Stimulated activated CD8-positive, alpha-beta memory T cell treated with anti-CD3 and anti-CD28 coated beads, Interleukin-7, amount 100 ng/mL, for 1 hour (primary cell): ENCODE results near the gene CD44.

ENCODE experiments used
- DNase-seq, 2 donors: peaks; one replicate each; pipeline ENCODE4 v3.0.0-alpha.2; 2020; ENCODE audit warnings: low read depth in 2 of 2

CD44 gene

DNA sequence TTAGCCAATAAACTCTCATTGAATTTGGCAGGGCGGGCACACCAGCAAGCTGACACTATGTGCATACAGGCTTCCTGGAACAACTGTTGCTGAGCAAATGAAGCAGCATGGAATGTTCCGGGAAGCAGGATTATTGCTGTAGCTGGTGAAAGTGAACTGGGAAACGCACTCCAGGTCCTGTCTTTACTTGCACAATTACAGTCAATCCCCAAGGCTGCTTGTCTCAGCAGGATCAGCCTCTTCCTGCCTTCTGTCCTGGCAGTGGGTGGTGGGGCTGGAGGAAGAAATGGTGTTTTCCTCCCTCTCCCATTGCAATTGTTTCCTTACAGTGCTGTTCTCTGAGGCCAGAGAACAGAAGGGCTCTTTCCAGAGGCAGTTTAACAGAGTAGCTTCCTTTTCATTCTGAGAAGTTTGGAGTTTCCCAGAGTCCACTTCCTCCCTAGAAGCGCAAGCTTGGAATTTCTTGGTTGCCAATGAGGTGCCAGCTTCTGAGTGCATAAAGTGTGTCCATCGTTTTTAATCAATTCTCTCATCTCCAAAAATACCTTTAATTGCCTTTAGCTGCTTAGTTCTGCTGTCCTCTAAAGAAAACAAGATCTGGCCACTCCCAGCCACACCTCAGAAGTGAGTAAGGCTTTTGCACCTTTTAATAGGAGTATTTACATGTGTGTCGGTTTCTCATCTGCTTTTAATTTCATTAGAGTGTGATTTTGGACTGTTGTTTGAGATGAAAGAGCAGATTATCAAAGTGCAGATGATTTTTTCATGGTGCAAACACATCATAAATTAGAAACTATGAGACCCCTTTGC lies 19.9 kb downstream of the CD44 start:
- no peak for DNase-seq

DNA sequence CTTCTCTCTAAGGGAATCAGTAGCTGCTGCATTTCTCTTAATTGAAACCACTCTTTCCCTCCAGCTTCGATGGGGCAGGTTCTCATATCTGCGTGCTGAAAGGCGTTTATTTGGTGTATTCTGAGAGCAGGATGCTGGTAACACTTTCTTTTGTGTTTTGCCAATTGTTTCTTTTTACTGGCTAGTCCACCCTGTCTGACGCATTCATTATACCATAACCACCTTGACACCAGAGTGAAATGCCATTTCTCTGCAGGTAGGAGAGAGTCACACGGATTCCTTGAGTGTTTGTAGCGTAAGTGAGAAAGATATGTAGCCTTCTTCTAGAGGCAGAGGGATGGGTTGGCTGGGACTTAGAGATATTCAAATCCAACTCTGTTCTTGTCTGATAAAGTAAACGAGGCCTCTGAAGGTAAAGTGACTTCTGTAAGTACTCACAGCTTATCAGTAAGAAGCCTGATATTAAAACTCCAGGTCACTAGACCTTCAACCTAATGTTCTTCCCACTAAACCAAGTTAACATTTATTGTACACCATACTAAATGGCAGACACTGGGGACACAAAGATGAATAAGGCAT lies 21.4 kb downstream of the CD44 start:
- no peak for DNase-seq

DNA sequence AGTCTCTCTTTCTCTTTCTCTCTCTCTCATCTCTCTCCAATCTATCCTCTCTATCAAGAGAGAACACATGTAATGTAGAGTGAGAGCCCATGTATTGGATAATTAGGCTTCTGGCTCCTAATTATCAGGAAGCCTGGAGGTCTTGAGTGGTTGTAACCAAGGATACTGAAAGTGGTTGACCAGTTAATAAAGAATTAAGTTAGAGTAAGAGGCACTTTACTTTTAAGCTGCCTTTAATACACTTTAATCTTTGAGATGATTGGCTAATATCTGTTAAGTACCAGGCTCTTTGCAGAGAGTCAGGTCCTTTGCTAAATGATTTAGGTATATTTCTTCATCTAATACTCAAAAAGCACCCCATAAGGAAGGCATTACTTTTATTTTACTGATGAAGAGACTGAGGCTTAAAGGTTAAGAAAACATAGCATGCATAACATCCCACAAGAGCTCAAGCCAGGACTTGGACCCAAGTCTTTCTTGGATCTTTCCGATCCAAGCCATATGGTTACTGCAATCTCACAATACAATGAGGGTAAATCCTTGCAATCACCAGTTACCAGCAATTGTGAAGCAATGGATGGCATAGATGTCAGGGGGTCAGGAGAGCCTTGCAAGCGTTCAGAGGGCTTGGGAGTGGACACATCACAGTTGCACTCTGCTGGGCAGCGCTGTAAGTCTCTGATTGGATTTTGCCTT lies 22.1 kb downstream of the CD44 start:
- no peak for DNase-seq

DNA sequence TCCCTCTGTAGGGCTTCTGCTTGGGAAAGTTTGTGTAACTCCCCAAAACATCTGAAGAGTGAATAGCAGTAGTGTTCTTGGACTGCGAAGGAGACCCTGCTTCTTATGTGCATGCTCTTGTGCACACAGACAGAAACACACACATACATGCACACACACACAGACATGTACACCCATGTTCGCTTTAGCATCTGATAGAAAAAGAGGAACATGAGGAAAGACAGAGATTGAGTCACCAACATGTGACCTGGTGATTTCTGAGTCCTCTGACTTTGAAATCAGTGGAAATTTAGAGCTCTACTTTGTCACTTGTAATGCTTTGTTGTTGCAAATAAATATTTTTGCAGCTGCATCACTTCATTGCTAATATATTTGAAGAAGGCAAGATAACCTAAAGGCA lies 23.8 kb downstream of the CD44 start:
- no peak for DNase-seq

DNA sequence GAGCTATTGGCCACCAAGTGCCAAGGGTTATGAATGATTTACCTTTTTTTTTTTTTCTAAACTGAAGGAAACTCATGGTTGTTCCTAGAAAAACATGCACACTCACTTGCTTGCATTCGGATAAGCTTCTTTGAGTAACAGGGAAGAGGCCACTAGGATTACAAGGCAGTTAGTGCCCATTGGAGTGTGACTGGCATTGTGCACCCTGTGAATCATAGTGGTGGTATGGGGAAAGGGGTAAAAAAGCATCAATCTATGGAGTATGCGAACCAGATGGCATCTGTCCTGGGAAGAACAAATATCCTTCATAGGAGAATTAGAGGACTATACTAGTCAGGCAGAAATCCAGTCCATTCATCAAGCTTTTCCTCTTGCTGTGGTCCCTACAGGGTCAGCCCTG lies 24.2 kb downstream of the CD44 start:
- DNase-seq: no peak

DNA sequence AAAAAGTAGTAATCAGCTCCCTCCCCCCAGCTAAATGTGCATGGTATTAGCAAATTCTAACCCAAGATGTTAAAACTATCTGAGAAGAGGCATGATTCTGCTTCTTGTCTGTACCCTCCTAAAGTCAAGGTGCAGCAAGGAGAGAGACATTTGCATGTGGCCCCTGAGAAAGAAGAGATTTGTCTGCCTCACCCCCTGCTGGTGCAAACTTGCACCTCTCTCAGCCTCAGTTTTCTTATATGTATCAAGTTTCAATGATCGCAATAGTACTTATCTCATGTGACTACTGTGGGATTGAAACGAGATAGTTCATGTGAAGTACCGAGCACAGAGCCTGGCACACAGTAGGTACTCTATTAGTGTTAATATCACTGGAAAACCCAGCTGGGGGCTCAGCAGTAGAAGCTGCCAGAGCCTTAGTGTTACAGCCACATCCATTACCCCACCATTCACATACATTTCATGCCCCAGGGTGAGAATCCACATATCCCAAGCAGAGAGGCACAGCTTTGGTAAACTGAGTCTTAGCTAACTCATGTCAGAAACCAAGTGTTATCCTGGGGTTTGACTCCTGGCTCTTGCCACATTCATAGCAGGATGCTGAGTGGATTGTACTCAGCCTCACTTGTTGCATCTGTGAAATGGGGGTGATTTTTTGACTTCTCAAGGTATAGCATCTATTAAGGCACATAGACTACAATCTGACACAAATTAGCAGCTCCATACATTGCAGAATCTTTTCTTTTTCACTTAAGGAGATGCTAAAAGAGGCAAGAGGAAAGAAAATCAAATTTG lies 24.9 kb downstream of the CD44 start:
- no peak for DNase-seq

DNA sequence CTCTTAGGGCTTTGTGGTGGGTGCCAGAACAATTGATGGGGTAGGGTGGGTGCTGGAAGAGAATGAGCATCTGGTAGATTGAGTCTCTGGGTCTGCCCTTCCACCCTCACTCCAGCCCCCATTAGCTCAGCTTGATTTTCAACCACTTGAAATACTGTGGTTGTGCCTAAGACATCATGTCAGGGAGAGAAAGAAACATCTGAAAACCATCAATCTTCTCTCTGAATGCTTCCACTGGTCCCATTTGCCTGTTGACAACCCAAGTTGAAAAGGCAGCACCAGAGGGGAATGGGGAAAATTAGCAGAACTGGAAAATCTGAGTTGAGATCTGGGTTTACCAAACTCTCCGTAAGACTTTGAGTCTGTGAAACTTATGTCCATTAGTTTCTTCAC lies 26.1 kb downstream of the CD44 start:
- DNase-seq: no peak

DNA sequence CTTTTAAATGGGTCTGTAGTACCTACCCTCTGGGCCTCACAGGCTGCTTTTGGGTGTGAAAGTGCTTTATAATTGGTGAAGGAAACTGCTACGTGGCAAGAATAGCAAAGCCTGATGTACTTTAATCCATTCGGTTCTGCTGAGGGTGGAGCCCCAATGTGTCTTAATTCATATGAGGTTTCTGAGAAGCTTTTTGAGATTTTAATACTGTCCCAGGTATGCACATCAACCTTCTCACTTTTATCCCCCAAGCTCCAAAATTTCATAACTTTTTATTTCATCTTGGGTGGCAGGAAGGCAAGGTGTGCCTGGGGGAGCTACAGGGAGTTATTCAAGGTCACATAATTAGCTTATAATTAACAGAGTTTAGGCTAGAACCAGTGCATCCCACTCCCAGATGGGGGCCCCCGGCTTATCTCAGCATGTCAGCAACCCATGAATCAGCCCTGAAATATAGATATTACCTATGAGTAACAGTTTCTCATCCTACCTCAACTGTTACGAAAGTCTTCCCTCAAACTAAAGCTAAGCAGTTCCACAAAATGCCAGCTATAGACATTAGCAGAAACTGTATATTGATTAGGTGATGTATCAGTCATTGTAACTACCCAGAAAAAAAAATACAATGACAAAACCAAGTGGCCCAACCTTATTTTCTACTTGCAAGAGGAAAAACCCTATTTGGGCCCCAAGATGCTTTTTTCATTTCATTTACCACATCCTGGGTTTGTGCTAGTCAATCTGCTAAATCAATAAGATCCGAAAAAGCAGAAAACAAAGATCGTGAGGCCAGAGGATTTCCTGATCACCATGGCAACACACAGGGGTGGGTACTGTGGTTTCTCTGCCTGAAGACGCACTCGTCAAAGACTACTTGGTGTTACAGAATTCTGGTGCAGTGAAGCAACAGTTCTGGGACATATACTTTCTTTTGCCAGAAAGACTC lies 26.7 kb downstream of the CD44 start:
- peak; percentile 55 to 73 for DNase-seq

DNA sequence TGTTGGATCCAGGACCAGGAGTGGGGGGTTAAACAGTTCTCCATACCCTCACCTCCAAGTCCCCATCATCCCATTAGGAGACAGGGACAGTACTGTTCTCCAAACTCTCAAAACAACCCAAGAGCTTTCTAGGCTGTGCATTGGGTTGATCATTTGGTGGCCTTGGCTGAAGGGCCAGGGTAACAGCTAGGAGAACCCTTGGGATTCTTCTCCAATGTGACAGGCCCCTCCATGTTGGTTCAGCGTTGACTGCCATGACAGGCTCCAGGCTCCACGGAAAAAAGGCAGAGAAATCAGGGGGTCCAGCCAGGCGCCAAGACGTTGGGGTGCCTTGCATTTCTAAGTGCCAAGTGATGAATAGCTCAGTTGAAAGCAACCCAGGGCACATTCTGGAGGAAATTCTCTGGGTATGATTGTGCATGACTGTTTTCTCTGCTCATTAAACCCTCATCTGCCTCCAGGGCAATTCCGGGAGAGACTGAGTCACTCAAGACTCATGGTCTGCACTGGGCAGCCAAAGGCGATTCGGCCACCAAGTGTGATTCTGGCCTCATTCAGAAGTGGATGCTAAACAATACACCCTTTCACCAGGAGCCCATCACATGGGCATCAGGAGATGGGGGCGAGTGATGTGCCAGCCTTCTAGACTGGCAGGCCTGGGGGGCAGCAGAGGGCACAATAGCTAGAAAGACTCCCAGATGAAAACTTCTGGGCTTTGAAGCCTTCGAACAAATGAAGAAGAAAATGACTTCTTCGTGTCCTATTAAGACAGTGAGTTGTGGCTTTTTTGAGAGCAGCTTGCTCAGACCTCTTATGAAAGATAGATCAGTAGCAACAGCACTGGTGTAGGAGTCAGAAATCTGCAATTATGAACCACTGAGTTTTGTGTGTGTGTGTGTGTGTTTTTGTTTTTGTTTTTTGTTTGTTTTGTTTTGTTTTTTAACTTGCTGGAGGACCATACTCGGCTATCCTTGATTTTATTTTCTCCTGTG lies 27.7 kb downstream of the CD44 start:
- no peak for DNase-seq

DNA sequence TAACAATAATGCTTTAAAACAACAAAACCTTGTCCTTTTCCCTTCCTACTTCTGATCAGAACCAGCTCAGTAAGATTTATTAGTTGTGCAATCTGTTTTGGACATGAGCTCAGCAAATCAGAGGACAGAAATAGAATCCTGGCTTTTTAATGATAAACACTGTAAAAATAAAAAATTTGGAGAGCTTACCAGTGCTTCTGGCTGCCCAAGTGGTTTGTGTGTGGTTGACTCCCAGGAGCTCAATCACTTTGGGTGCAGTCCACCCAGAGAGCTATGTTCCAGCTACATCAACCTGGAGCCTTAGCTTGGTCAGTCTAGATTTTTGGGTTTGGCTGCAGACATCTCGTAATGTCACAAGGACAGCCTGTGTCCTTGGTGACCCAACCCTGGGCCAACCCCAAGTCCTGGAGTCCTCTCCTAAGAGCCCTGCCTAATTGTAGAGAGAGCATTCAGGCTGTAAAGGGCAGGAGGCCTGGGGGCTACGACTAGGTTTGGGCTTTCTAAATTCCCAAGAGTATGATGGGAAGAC lies 28.5 kb downstream of the CD44 start:
- no peak for DNase-seq

DNA sequence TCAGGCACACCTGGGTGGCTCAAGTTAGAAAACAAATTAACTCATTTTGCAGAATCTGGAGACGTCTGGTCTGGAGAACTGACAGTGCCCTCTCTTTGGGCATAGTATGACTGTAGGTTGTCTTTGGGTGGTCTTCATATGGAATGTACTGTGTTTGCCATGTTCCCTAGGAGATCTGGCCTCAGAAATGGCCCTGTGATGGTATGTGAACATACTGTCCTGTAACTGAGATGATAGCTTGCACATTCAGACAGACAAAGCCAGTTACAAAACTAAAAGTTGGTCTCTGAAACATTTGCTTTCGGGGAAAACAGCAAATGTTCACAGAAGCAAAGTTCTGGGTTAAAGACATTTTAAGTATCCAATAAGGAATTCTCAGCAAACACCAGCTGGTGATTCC lies 29.7 kb downstream of the CD44 start:
- no peak for DNase-seq

DNA sequence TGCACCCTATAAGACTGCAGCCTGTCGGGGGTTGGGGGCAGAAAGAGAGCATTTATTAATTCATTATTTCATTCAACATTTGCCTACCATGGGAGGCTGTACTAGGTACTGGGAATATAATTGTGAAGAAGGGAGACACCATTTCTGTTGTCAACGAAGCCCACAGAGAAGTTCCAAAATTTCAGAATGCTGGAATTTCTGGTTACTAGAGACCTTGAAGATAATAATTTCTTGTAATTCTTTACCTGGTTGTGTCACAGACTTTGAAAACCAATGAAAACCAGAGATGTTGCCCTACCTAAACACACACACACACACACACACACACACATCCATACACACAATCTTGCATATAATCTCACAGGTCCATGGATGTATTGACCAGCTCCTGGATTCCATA lies 30.1 kb downstream of the CD44 start:
- DNase-seq: no peak

DNA sequence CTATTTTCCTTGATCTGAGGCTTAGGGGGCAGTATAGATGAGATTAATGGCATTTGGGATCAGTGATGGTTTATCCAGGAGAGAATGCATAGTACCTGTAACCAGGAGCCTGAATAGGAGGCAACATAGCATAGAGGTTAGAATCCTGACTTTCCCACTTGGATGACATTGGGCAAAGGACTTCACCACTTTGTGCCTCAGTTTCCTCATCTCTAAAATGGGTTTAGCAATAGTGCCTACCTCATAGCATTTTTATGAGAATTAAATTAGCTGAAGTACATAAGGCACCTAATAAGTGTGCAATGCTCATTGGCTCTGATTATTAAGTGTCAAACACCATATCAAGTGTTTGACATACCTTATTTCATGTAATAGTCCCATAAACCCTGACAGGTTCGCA lies 30.8 kb downstream of the CD44 start:
- no peak for DNase-seq

DNA sequence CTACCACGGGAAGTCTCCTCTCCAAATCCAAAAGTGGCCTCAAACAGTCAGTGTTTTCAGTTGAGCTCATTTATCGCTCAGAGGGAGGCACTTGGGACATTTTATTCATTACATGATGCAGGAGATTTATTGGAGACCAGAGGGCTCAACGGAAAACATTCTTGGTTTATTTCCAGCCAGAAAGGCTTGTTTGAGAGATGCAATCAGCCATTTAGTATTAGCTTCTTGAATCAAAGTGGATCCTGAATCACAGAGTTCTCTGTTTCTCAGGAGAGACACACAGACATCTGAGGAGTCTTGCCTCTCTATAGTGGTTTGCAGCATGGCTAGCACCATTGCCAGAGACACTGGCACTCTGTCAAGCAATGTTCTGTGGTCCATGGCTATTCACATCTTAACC lies 31.5 kb downstream of the CD44 start:
- no peak for DNase-seq

DNA sequence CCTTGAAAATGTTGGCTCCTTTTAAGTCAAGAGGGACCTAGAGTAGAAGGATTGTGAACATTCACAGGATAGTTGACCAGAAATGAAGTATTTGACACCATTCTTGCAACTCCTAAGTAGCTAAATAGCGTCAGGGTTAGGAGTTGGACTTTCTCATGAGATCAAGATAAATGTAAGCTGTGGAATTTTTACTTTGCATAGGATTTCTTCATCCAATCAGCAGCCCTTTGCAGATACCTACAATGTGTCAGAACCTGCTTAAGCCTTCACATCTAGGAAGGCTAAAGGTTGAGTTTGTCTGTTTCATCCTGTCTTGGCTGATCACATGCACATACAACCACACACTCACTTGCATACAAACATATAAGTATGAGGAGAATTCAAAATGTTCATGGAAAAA lies 32.3 kb downstream of the CD44 start:
- no peak for DNase-seq

DNA sequence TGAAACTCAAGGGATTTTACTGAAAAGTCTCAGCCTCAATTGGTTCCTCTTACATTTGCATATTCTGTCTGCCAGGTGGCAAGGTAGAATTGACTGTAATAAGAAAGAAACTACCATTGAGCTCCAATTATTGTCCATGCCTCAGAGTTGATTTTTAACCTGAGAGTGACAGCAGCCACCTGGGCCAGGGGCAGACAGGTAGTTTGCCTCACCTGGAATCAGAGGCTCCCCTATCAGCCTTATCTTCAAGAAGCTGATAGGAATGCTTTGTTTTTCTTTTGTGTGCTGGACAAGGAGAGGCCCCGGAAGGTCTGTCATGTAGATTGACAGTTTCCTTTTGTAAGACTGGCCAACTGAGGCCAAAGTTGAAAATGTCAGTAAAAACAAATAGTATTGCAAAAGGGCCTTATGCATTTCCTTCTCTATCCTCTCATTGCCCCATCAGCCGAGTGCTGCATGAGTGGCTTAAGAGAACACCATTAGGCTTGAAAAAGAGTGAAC lies 34.1 kb downstream of the CD44 start:
- no peak for DNase-seq

DNA sequence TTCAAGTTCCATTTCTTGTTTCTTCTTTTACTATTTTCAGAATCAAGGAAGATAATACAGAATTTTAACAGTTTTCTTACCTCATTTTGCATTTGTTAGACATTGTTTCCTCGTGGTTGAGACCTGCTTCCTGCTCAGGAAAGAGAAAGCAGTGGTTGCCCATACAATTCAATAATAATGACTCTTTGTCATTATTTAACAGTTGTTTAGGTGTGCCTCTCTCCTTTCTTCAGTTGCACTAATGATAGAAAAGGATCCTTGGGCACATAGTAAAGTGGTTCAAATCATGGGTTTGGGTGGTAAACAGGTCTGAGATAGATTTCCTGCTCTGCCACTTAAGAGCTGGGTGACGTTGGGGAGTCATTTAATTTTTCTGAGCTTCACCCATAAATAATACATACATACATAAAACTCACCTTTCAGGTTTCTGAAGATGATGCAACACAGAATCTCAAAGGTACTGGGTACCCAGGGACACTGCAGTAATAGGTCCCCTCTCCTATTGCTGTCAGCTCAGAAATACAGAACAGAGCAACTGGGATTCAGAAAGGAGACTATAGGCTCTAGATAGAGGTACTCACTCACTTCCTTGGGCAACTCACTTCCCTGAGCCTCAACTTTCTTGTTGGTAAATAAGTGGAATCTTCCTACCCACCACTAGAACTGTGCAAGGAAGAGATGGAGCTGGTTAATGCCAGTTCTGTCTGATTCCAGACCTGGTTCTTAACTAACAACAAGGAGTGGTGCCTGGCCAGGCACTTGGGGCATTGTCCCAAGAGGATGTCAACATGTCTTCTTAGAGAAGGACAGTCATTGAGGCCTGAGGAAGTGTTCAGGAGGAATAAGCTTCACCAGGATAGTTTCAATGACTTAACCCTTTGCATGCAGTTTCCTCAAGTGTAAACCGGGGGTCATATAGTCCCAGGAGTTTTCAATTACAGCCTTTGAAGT lies 34.9 kb downstream of the CD44 start:
- DNase-seq: no peak

DNA sequence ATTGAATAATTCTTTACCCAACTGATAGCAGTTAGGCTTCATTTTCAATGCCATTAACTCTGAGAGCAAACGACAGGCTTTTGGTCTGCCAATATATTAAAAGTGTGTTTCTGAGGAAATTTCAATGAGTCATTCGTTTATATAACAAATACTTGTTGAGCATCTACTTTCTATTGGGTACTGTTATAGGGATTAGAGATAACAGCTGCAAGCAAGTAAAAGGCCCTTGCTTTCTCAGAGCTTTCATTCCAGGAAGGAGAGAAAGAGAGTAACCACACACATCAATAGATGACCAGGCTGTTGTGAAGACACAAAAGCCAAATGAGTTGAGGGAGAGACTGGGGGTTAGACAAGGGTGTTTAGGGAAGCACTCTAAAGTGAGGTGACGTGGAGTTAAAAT lies 35.7 kb downstream of the CD44 start:
- no peak for DNase-seq
